ENCODE data around the gene SMARCD1.
A peak's percentile ranks its signal among the peaks of the same experiment; 100 is the strongest.

Gene SMARCD1

DNA sequence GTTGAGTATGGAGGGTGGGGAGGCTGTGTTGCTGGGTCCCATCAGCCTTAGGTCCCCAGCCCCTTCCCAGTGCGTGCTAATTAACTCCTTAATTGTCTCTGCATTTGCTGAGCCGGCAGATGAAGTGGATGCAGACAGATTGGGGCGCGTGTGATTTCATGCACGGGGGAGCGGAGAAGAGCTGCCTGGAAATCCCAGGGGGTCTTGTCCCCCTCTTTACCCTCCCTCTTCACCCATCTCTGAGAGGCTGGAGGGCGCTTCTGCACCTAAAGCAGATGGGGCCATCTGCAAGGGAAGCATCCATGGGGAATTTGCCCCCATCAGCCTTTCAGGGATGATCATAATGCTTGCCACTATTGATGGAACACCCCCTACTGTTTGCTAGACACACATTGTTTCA lies 32.2 kb upstream of the SMARCD1 start:
- H3K27ac ChIP-seq = no peak overlapping the region
- DNase-seq = no peak
- TF ChIP-seq CTCF (IDR thresholded peaks at IDR 0.05; ENCODE audit: low read depth, low read length, missing control alignments) = peak; percentile 4
- H3K27me3 ChIP-seq (replicated peaks) = peaks cover 21% of the 10 kb centered on the region
- H3K36me3 ChIP-seq (replicated peaks) = no peaks in the 10 kb centered on the region
- no peak overlapping the region for H3K4me3 ChIP-seq (ENCODE audit: low read depth, low read length)
- in situ Hi-C loops (cut with HindIII; ENCODE audit: low pct_ligation_motif_present, low sequenced_read_pairs) = no loop called here

DNA sequence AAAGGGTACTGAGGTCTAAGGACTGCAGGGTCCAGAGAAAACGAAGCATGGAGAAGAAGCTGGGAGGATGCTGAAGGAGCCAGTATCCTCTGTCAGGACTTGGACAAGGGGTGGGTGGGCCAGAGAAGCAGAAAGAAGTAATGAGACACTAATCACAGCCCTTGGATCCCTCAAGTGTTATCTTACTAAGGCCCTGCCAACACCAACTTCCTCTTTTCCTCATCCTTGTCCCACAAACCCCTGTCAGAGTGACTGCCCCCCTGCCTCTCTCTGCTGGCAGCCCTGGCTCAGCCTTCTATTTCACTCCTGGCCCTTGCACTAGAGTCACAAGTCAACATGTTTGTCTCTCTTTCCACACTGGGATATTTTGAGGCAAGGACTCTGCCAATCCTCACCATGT lies 31.6 kb upstream of the SMARCD1 start:
- no peak overlapping the region for H3K4me3 ChIP-seq (ENCODE audit: low read depth, low read length)
- DNase-seq = no peak
- in situ Hi-C loops (cut with HindIII; ENCODE audit: low pct_ligation_motif_present, low sequenced_read_pairs) = no loop called here
- no peaks in the 10 kb centered on the region for H3K36me3 ChIP-seq (replicated peaks)
- TF ChIP-seq CTCF (IDR thresholded peaks at IDR 0.05; ENCODE audit: low read depth, low read length, missing control alignments) = no peak
- peaks cover 21% of the 10 kb centered on the region for H3K27me3 ChIP-seq (replicated peaks)
- H3K27ac ChIP-seq = no peak overlapping the region

- no peak overlapping the region for H3K4me3 ChIP-seq (ENCODE audit: low read depth, low read length)
- TF ChIP-seq CTCF (IDR thresholded peaks at IDR 0.05; ENCODE audit: low read depth, low read length, missing control alignments) = peak; percentile 99
- DNase-seq = no peak
- H3K27ac ChIP-seq = no peak overlapping the region
- in situ Hi-C loops (cut with HindIII; ENCODE audit: low pct_ligation_motif_present, low sequenced_read_pairs) = no loop called here
- H3K27me3 ChIP-seq (replicated peaks) = peaks cover 16% of the 10 kb centered on the region
- no peaks in the 10 kb centered on the region for H3K36me3 ChIP-seq (replicated peaks)
Measured at GRCh38 chr12:50055831-50056638, 29.1 kb upstream of the SMARCD1 start.

GRCh38 chr12:50056639-50056976 lies 28.5 kb upstream of the SMARCD1 start:
- no peak overlapping the region for H3K27ac ChIP-seq
- no peak for TF ChIP-seq CTCF (IDR thresholded peaks at IDR 0.05; ENCODE audit: low read depth, low read length, missing control alignments)
- DNase-seq = no peak
- H3K4me3 ChIP-seq (ENCODE audit: low read depth, low read length) = no peak overlapping the region
- H3K27me3 ChIP-seq (replicated peaks) = peaks cover 12% of the 10 kb centered on the region
- no peaks in the 10 kb centered on the region for H3K36me3 ChIP-seq (replicated peaks)
- in situ Hi-C loops (cut with HindIII; ENCODE audit: low pct_ligation_motif_present, low sequenced_read_pairs) = no loop called here

GRCh38 chr12:50057000-50057841 lies 27.9 kb upstream of the SMARCD1 start, which contains the start of gene ASIC1:
TSS of gene ASIC1 (plus strand) at chr12:50057596. CDS start at chr12:50058767, 1,171 bp downstream.
- no peak within 1 kb of the TSS for H3K27ac ChIP-seq
- in situ Hi-C loops (cut with HindIII; ENCODE audit: low pct_ligation_motif_present, low sequenced_read_pairs) = no loop called here

More at GRCh38 chr12:50057000-50057841, 27.9 kb upstream of the SMARCD1 start, which contains the start of gene ASIC1:
- peak; percentile 56 for DNase-seq
- peak within 1 kb of the TSS; percentile 59 for H3K4me3 ChIP-seq (ENCODE audit: low read depth, low read length)
- no peaks in the 10 kb centered on the region for H3K36me3 ChIP-seq (replicated peaks)
- peaks cover 6% of the 10 kb centered on the region for H3K27me3 ChIP-seq (replicated peaks)
- TF ChIP-seq CTCF (IDR thresholded peaks at IDR 0.05; ENCODE audit: low read depth, low read length, missing control alignments) = no peak

Measured in brain microvascular endothelial cell (primary cell).